ENCODE measurements around the gene GPR152. TPM values are rescaled to one million over a fixed set of nuclear protein-coding genes. Genes with fewer than 3 reads are reported as not detected.
A peak's percentile ranks its signal among the peaks of the same experiment; 100 is the strongest.

GPR152 gene
- total and polyA plus RNA-seq, 5 donors from 2014 or later = 0.13 to 0.84 (median 0.35) TPM; not detected in 1

- DNase-seq = no peak
- ATAC-seq (ENCODE audit: low read depth in 2 of 2) = no peak
- Mint-ChIP-seq H3K27me3 (no peaks in the 10 kb centered on the region), H3K4me1 (peaks cover 0 to 77% (median 29%) of the 10 kb centered on the region in 4 donors), H3K4me3 (peak overlapping the region; percentile 81 to 98 (median 92)), H3K36me3 (peaks cover 10% of the 10 kb centered on the region), H3K27ac (peak overlapping the region; percentile 75 to 90 (median 84)), H3K9me3 (no peaks in the 10 kb centered on the region)
- Histone ChIP-seq H3K4me3 (ENCODE audit: low read depth, low read length) (peak overlapping the region; percentile 26), H3K9me3 (ENCODE audit: control insufficient read depth in 2 of 2, low read length in 2 of 2) (no peaks in the 10 kb centered on the region), H3K27ac (ENCODE audit: insufficient read depth, low read length, poor library complexity, severe bottlenecking) (peak overlapping the region; percentile 94), H3K36me3 (ENCODE audit: control insufficient read depth, insufficient read depth, low read length) (peaks cover 23% of the 10 kb centered on the region), H3K27me3 (ENCODE audit: control insufficient read depth, insufficient read depth, low read length) (no peaks in the 10 kb centered on the region), H3K4me1 (ENCODE audit: control insufficient read depth, insufficient read depth, low read length, poor library complexity, severe bottlenecking) (peaks cover 77% of the 10 kb centered on the region)
Measured at GRCh38 chr11:67435031-67435726, 17.4 kb downstream of the GPR152 start.

- Mint-ChIP-seq H3K27me3 (no peaks in the 10 kb centered on the region), H3K9me3 (no peaks in the 10 kb centered on the region), H3K4me3 (peak overlapping the region; percentile 61 to 87 (median 76)), H3K4me1 (peaks cover 0 to 74% (median 25%) of the 10 kb centered on the region in 4 donors), H3K36me3 (peaks cover 10% of the 10 kb centered on the region), H3K27ac (peak overlapping the region in 2 of 3 donors; percentile 52 to 80)
- H3K27me3 ChIP-seq (ENCODE audit: control insufficient read depth, insufficient read depth, low read length) = no peaks in the 10 kb centered on the region
- H3K4me3 ChIP-seq (ENCODE audit: low read depth, low read length) = no peak overlapping the region
- no peak for DNase-seq
- H3K36me3 ChIP-seq (ENCODE audit: control insufficient read depth, insufficient read depth, low read length) = peaks cover 23% of the 10 kb centered on the region
- ATAC-seq (ENCODE audit: low read depth in 2 of 2) = no peak
- H3K27ac ChIP-seq (ENCODE audit: insufficient read depth, low read length, poor library complexity, severe bottlenecking) = peak overlapping the region; percentile 94
- no peaks in the 10 kb centered on the region for H3K9me3 ChIP-seq (ENCODE audit: control insufficient read depth in 2 of 2, low read length in 2 of 2)
- peaks cover 77% of the 10 kb centered on the region for H3K4me1 ChIP-seq (ENCODE audit: control insufficient read depth, insufficient read depth, low read length, poor library complexity, severe bottlenecking)
Measured at GRCh38 chr11:67434395-67434881, 18.1 kb downstream of the GPR152 start.

DNA sequence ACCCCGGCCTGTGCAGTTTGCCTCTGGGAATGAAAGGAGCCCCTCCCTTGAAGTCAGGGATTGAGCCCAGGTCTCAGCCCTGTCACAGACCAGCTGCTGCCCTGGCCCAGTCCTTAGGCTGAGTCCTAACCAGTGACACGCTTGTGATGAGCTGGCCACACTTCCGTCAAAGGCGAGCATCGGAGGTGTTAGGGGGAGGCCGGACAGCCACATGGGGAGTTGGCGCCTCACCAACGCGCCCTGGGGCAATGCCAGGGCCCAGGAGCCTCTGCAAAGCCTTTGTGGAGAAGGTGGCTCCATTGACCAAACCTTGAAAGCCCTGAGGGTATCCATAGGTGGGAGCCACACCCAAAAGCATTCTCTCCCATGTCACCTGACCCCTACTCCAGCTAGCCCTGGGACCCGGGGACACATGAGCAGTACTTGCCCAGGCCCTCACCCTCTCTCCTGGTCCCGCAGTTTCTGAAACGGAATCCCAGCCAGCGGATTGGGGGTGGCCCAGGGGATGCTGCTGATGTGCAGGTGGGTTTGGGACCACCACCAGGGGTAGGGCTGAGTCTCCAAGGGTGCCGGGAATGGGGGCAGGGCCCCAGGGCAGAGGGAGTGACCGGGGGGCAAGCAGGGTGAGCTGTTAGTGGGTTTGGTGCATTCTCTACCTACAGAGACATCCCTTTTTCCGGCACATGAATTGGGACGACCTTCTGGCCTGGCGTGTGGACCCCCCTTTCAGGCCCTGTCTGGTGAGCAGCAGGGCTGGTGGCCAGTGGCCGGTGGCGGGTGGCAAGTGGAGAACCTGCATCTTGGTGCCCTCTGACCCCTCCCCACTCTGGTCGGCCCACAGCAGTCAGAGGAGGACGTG is 18.8 kb downstream of the GPR152 start:
- H3K27me3 ChIP-seq (ENCODE audit: control insufficient read depth, insufficient read depth, low read length) = no peaks in the 10 kb centered on the region
- H3K36me3 ChIP-seq (ENCODE audit: control insufficient read depth, insufficient read depth, low read length) = peaks cover 23% of the 10 kb centered on the region
- DNase-seq (no peak), ATAC-seq (ENCODE audit: low read depth in 2 of 2) (no peak)
- Mint-ChIP-seq H3K27me3 (no peaks in the 10 kb centered on the region), H3K4me1 (peaks cover 0 to 74% (median 21%) of the 10 kb centered on the region in 4 donors), H3K4me3 (peak overlapping the region; percentile 61 to 87 (median 76)), H3K36me3 (peaks cover 10% of the 10 kb centered on the region), H3K9me3 (no peaks in the 10 kb centered on the region), H3K27ac (peak overlapping the region; percentile 42 to 80 (median 52))
- H3K4me3 ChIP-seq (ENCODE audit: low read depth, low read length) = no peak overlapping the region
- H3K27ac ChIP-seq (ENCODE audit: insufficient read depth, low read length, poor library complexity, severe bottlenecking) = peak overlapping the region; percentile 94
- no peaks in the 10 kb centered on the region for H3K9me3 ChIP-seq (ENCODE audit: control insufficient read depth in 2 of 2, low read length in 2 of 2)
- peaks cover 77% of the 10 kb centered on the region for H3K4me1 ChIP-seq (ENCODE audit: control insufficient read depth, insufficient read depth, low read length, poor library complexity, severe bottlenecking)

DNA sequence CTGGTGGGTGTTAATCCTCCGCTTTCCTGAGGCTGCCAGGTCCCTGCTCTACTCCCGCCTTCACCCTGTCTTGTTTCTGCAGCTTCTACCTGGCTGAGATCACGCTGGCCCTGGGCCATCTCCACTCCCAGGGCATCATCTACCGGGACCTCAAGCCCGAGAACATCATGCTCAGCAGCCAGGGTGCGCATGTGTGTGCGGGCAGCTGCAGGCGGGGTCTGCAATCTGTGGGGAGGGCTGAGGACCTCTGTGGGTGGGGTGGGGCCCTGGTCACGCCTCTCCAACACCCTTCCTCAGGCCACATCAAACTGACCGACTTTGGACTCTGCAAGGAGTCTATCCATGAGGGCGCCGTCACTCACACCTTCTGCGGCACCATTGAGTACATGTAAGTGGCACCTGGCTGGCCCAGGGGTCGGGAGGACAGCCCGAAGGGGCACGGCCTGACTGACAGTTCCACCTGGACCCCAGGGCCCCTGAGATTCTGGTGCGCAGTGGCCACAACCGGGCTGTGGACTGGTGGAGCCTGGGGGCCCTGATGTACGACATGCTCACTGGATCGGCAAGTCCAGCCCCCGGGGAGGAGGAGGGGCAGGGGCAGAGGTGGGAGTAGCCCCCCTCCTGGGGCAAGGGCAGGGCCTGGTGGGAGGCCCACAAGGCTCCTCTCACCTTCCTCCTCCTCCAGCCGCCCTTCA is 19.7 kb downstream of the GPR152 start:
- Mint-ChIP-seq H3K27me3 (peaks cover 5% of the 10 kb centered on the region), H3K4me1 (peaks cover 5 to 78% (median 24%) of the 10 kb centered on the region in 4 donors), H3K27ac (peak overlapping the region in 1 of 3 donors; percentile 42), H3K36me3 (peaks cover 10% of the 10 kb centered on the region), H3K9me3 (no peaks in the 10 kb centered on the region), H3K4me3 (peak overlapping the region in 3 of 4 donors; percentile 72 to 86 (median 75))
- ATAC-seq (ENCODE audit: low read depth in 2 of 2) (no peak), DNase-seq (no peak)
- Histone ChIP-seq H3K27ac (ENCODE audit: insufficient read depth, low read length, poor library complexity, severe bottlenecking) (peak overlapping the region; percentile 94), H3K4me1 (ENCODE audit: control insufficient read depth, insufficient read depth, low read length, poor library complexity, severe bottlenecking) (peaks cover 72% of the 10 kb centered on the region), H3K36me3 (ENCODE audit: control insufficient read depth, insufficient read depth, low read length) (peaks cover 23% of the 10 kb centered on the region), H3K27me3 (ENCODE audit: control insufficient read depth, insufficient read depth, low read length) (no peaks in the 10 kb centered on the region), H3K9me3 (ENCODE audit: control insufficient read depth in 2 of 2, low read length in 2 of 2) (no peaks in the 10 kb centered on the region), H3K4me3 (ENCODE audit: low read depth, low read length) (no peak overlapping the region)

DNA sequence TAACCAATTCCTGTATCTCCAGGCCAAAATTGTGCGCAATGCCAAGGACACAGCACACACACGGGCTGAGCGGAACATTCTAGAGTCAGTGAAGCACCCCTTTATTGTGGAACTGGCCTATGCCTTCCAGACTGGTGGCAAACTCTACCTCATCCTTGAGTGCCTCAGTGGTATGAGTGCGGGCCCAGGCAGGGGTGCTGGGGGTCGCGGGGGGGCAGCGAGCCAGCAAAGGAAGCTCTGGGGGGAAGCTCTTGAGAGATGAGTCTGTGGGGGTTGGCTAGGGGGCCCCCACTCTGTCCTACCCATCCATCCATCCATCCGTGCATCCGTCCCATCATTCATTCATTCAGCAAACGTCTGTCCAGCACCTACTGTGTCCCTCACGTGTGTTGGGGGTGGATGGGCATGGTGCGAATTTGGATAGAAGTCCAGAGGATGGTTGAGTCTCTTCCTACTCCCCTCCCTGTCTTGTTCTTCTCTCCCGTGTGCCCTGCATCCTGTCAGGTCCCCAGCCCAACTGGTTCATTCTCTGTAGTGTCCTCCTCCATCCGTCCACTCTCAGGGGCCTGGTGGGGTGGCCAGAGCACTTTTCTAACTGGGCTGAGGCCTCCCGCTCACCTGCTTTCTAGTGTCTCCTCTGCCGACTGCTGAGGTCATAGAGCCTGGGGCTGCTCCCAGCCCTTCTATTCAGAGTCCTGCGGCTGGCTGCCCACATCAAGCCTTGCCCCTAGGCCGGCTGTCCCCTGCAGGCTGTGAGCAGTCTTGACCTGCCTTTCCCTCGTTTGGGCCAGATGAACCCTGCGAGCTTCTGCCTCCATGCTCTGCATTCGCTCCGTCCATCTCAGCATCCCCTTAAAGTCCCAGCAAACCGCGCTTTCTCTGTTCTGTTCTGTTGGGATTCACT is 20.9 kb downstream of the GPR152 start:
- ATAC-seq (ENCODE audit: low read depth in 2 of 2) = no peak
- no peaks in the 10 kb centered on the region for H3K9me3 ChIP-seq (ENCODE audit: control insufficient read depth in 2 of 2, low read length in 2 of 2)
- H3K27me3 Mint-ChIP-seq = peaks cover 6% of the 10 kb centered on the region
- peaks cover 7% of the 10 kb centered on the region for H3K36me3 Mint-ChIP-seq
- H3K4me3 ChIP-seq (ENCODE audit: low read depth, low read length) = no peak overlapping the region
- no peak for DNase-seq
- H3K4me1 ChIP-seq (ENCODE audit: control insufficient read depth, insufficient read depth, low read length, poor library complexity, severe bottlenecking) = peaks cover 70% of the 10 kb centered on the region
- H3K27ac Mint-ChIP-seq = peak overlapping the region; percentile 71 to 94 (median 89)
- no peaks in the 10 kb centered on the region for H3K27me3 ChIP-seq (ENCODE audit: control insufficient read depth, insufficient read depth, low read length)
- H3K9me3 Mint-ChIP-seq = no peaks in the 10 kb centered on the region
- peak overlapping the region; percentile 60 to 86 (median 78) for H3K4me3 Mint-ChIP-seq
- no peak overlapping the region for H3K27ac ChIP-seq (ENCODE audit: insufficient read depth, low read length, poor library complexity, severe bottlenecking)
- H3K36me3 ChIP-seq (ENCODE audit: control insufficient read depth, insufficient read depth, low read length) = peaks cover 23% of the 10 kb centered on the region
- H3K4me1 Mint-ChIP-seq = peaks cover 5 to 82% (median 26%) of the 10 kb centered on the region in 4 donors

- H3K27ac Mint-ChIP-seq = peak overlapping the region in 1 of 3 donors; percentile 97
- Histone ChIP-seq H3K36me3 (ENCODE audit: control insufficient read depth, insufficient read depth, low read length) (peaks cover 15% of the 10 kb centered on the region), H3K9me3 (ENCODE audit: control insufficient read depth in 2 of 2, low read length in 2 of 2) (no peaks in the 10 kb centered on the region), H3K4me1 (ENCODE audit: control insufficient read depth, insufficient read depth, low read length, poor library complexity, severe bottlenecking) (peaks cover 52% of the 10 kb centered on the region), H3K4me3 (ENCODE audit: low read depth, low read length) (peak overlapping the region; percentile 97), H3K27me3 (ENCODE audit: control insufficient read depth, insufficient read depth, low read length) (no peaks in the 10 kb centered on the region), H3K27ac (ENCODE audit: insufficient read depth, low read length, poor library complexity, severe bottlenecking) (peak overlapping the region; percentile 89)
- H3K9me3 Mint-ChIP-seq = no peaks in the 10 kb centered on the region
- no peak for ATAC-seq (ENCODE audit: low read depth in 2 of 2)
- peaks cover 6% of the 10 kb centered on the region for H3K27me3 Mint-ChIP-seq
- no peak for DNase-seq
- H3K36me3 Mint-ChIP-seq = peaks cover 5% of the 10 kb centered on the region
- H3K4me3 Mint-ChIP-seq = peak overlapping the region; percentile 62 to 99 (median 96)
- H3K4me1 Mint-ChIP-seq = peaks cover 5 to 80% (median 27%) of the 10 kb centered on the region in 4 donors
Measured at GRCh38 chr11:67429722-67430121, 22.8 kb downstream of the GPR152 start.

All from CD4-positive, CD25-positive, alpha-beta regulatory T cell (primary cell).